HepG2 (cell line): Measurements from ENCODE around the gene PPP2R5C. TPM values are rescaled to one million over a fixed set of nuclear protein-coding genes. Genes with fewer than 3 reads are reported as not detected.

Experiments used
- ATAC-seq: fragments of 200-7000 bp; cut with Tn5 transposase; 3 replicates; pipeline ENCODE4 v1.9.1; 2020; ENCODE audit warnings: mild to moderate bottlenecking, moderate library complexity
- BruUV-seq: library from RNA; stranded (reverse); fragments of 400-500 nt; replicated peaks from 2 replicates; lab custom pipeline; 2021; lab: Mats Ljungman, UMichigan
- CTCF ChIA-PET: fragments of 300-600 bp; formaldehyde crosslinking; extraction: SDS; loops from one replicate; lab custom pipeline; 2021; ENCODE audit warnings: low total read pairs, inconsistent platforms, low intra/inter-chr PET ratio; lab: Yijun Ruan, JAX
- POLR2A ChIA-PET: fragments of 350-600 bp; sonication (Branson Sonifier 250); formaldehyde crosslinking; loops from one replicate; lab custom pipeline; 2020; ENCODE audit warnings: antibody characterized with exemption, inconsistent platforms; lab: Yijun Ruan, JAX
- DNase-seq: peaks from one replicate; pipeline ENCODE4 v3.0.0-alpha.2; 2015; ENCODE audit warnings: low spot score
- FAIRE-seq: peaks from 3 replicates; lab custom pipeline; 2011; peaks lifted over from hg19 to GRCh38; lab: Jason Lieb, UNC
- H2AFZ ChIP-seq: one replicate; pipeline ENCODE4 v1.6.1; 2011; ENCODE audit warnings: low read length, inconsistent platforms
- H3K27ac ChIP-seq: fragments of 300-600 bp; 3 replicates; pipeline ENCODE4 v1.8.0; 2011; ENCODE audit warnings: mixed run types, mild to moderate bottlenecking, mixed read lengths, low read length, inconsistent platforms; ENCODE audit not compliant: insufficient read depth; ENCODE audit errors: extremely low read length
- H3K27me3 ChIP-seq, 2 experiments: fragments of 200-600 bp in 1 of 2; 2 replicates in 1 of 2; 3 replicates in 1 of 2; pipeline versions ENCODE4 v1.6.0 to v1.8.0; 2011; ENCODE audit warnings: low read length in 2 of 2, mild to moderate bottlenecking in 2 of 2, moderate library complexity in 2 of 2, inconsistent platforms in 1 of 2; ENCODE audit not compliant: insufficient read depth in 2 of 2, control insufficient read depth in 1 of 2
- H3K36me3 ChIP-seq, 2 experiments: fragments of 200-600 bp in 1 of 2; replicated peaks in 1 of 2; 2 replicates in 1 of 2; 3 replicates in 1 of 2; pipeline versions ENCODE4 v1.5.1 to v1.8.0; 2011; ENCODE audit warnings: low read length in 2 of 2, inconsistent platforms in 1 of 2; ENCODE audit not compliant: insufficient read depth in 2 of 2, control insufficient read depth in 1 of 2
- H3K4me1 ChIP-seq: 2 replicates; pipeline ENCODE4 v1.5.1; 2012; ENCODE audit warnings: low read length, inconsistent platforms; ENCODE audit not compliant: insufficient read depth
- H3K4me2 ChIP-seq: 2 replicates; pipeline ENCODE4 v1.6.0; 2011; ENCODE audit warnings: low read depth, low read length, inconsistent platforms
- H3K4me3 ChIP-seq, 3 experiments: fragments of 200-600 bp in 1 of 3; sonication (generic), shearing (Covaris generic) in 1 of 3; replicated peaks in 1 of 3; 2 replicates each; pipeline ENCODE4 v1.5.1; 2011 to 2016; ENCODE audit warnings: low read length in 3 of 3, inconsistent platforms in 2 of 3, low read depth in 2 of 3, mild to moderate bottlenecking in 2 of 3, control low read depth in 1 of 3, mixed read lengths in 1 of 3; ENCODE audit not compliant: insufficient read depth in 1 of 3
- H3K79me2 ChIP-seq: one replicate; pipeline ENCODE4 v1.6.1; 2011; ENCODE audit warnings: low read length, inconsistent platforms; ENCODE audit not compliant: insufficient read depth
- H3K9ac ChIP-seq: 2 replicates; pipeline ENCODE4 v1.6.0; 2011; ENCODE audit warnings: mild to moderate bottlenecking, low read depth, low read length, inconsistent platforms; ENCODE audit not compliant: insufficient read depth
- H3K9me3 ChIP-seq: 2 replicates; pipeline ENCODE4 v1.5.1; 2012; ENCODE audit warnings: mild to moderate bottlenecking, low read length
- H4K20me1 ChIP-seq: 2 replicates; pipeline ENCODE4 v1.6.0; 2011; ENCODE audit warnings: inconsistent platforms, mild to moderate bottlenecking, low read length, moderate library complexity; ENCODE audit not compliant: insufficient read depth
- ZGPAT ChIP-seq: IDR thresholded peaks from 2 replicates; pipeline ENCODE4 v1.6.1; 2016; ENCODE audit warnings: mild to moderate bottlenecking
- ZNF281 ChIP-seq: sonication (generic); formaldehyde crosslinking; IDR thresholded peaks from 2 replicates; pipeline ENCODE4 v1.4.0; 2020; ENCODE audit warnings: missing genetic modification reagents, borderline replicate concordance
- ZNF674 ChIP-seq: sonication (generic); formaldehyde crosslinking; IDR thresholded peaks from 2 replicates; pipeline ENCODE4 v1.5.0; 2020; ENCODE audit warnings: low read depth, mild to moderate bottlenecking, missing genetic modification reagents
- WGBS: methylation state at CpG from one replicate; pipeline ENCODE4 v1.1.6; 2017; ENCODE audit warnings: low lambda C conversion rate; 5-methylcytosine and 5-hydroxymethylcytosine counted together
- in situ Hi-C: cut with HindIII; loops from 2 replicates; pipeline ENCODE4 v1.10.0; 2017; ENCODE audit warnings: low pct_unique_long_range_greater_than_20kb; ENCODE audit not compliant: extremely low pct_ligation_motif_present
- intact Hi-C: fragments of 100-400 bp; cut with micrococcal nuclease; formaldehyde crosslinking; loops from one replicate; pipeline ENCODE4 v1.10.0; 2022; ENCODE audit not compliant: unreplicated experiment
- polyA plus RNA-seq, 8 experiments: library from polyadenylated mRNA; depleted of rRNA in 3 of 8; stranded (reverse) in 7 of 8; unstranded in 1 of 8; fragments of >200 nt; fragmentation: Illumina TruSeq in 4 of 8; extraction: Trizol in 4 of 8; gene quantifications; 2 replicates each; pipeline versions ENCODE4 v1.2.1 to v1.2.3, GENCODE V29; 2011 to 2016; ENCODE audit warnings: low read depth in 4 of 8, missing spikeins in 1 of 8, mixed read lengths in 1 of 8; ENCODE audit not compliant: insufficient read depth in 1 of 8
- total RNA-seq, 5 experiments: library from RNA; depleted of rRNA; stranded (reverse); fragments of >200 nt; fragmentation: Illumina TruSeq; extraction: Trizol; gene quantifications; 2 replicates each; pipeline ENCODE4 v1.2.3, GENCODE V29; 2016; ENCODE audit warnings: low read depth in 1 of 5

Gene PPP2R5C
- total and polyA plus RNA-seq, 2 of the 13 experiments (the other 11 are each of a cell fraction or from before 2014, with no cell fraction given): 74.3 to 78.5 TPM

- DNase-seq (no peak), FAIRE-seq (no peak), ATAC-seq (no peak)
- H3K79me2 ChIP-seq: peaks cover 3% of the 10 kb centered on the region
- no peak for TF ChIP-seq ZGPAT (CRISPR knock-in tag)
- no peak for TF ChIP-seq ZNF281 (CRISPR knock-in tag)
- TF ChIP-seq ZNF674: no peak
- no peak overlapping the region for H3K27ac ChIP-seq
- no peak overlapping the region for H3K4me3 ChIP-seq
- peaks cover 2% of the 10 kb centered on the region; the same call in 1 of the 2 replicates for H4K20me1 ChIP-seq
- no peak overlapping the region for H3K4me2 ChIP-seq
- ChIA-PET POLR2A (no interaction called here), CTCF (no interaction called here)
- intact Hi-C loops: no loop called here
- no TSS peak for BruUV-seq
- no peaks in the 10 kb centered on the region for H3K27me3 ChIP-seq
- in situ Hi-C loops: no loop called here
- H3K36me3 ChIP-seq: peaks cover 5 to 32% of the 10 kb centered on the region in 2 experiments; a peak in 4 of 5 replicates
- H3K9me3 ChIP-seq: no peaks in the 10 kb centered on the region
- WGBS: 91% methylated on average over 13 of the region's 18 CpGs
- H3K4me1 ChIP-seq: peaks cover 6% of the 10 kb centered on the region; the same call in 1 of the 2 replicates
- no peak overlapping the region for H2AFZ ChIP-seq
- H3K9ac ChIP-seq: no peak overlapping the region
These were observed 117.5 kb downstream of the PPP2R5C start for GRCh38 chr14:101878822-101879528.
